ENCODE results near the gene IFI44.

IFI44 gene

GRCh38 chr1:78652019-78652560 is 2.5 kb downstream of the IFI44 start:
- no peak for DNase-seq

- DNase-seq = peak; percentile 7
Measured at GRCh38 chr1:78658901-78659300, 9.3 kb downstream of the IFI44 start.

GRCh38 chr1:78663923-78664322 is 14.3 kb downstream of the IFI44 start:
- no peak for DNase-seq

DNA sequence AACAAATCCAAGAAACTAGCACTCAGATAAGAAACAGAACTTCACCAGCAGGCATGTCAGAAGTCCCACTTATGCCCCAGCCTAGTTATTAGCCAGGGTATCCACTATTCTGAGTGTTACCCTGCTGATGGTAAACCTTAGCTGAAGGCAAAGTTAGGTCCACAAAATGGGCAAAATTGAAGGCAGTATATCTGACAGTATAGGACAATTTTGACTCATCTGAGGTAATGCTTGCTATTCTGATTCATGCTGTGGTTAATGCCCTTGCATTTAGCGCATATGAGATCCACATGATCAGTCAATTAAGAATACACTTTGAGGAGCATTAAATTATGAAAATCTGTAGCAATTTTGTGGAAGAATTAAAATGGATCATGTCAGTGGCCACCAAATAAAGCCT is 15.1 kb downstream of the IFI44 start:
- no peak for DNase-seq

DNA sequence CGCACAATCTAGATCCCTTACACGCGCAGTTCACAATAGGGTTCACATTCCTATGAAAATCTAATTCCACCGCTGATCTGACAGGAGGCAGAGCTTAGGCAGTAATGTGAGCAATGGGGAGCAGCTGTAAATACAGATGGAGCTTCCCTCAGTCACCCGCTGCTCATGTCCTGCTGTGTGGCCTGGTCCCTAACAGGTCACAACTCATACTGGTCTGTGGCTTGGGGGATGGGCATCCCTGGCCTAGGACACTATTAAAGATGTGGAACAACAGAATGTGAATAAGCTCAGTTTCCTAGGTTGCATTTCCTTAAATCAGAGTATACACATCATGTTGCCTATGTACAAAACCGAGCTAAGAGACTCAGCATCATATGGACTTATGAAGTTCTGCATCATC is 16.2 kb downstream of the IFI44 start:
- no peak for DNase-seq

- DNase-seq = no peak
Measured at GRCh38 chr1:78667939-78668338, 18.3 kb downstream of the IFI44 start.

- DNase-seq = no peak
Measured at GRCh38 chr1:78668427-78668826, 18.8 kb downstream of the IFI44 start.

- DNase-seq = no peak
Measured at GRCh38 chr1:78672428-78672827, 22.8 kb downstream of the IFI44 start.

DNA sequence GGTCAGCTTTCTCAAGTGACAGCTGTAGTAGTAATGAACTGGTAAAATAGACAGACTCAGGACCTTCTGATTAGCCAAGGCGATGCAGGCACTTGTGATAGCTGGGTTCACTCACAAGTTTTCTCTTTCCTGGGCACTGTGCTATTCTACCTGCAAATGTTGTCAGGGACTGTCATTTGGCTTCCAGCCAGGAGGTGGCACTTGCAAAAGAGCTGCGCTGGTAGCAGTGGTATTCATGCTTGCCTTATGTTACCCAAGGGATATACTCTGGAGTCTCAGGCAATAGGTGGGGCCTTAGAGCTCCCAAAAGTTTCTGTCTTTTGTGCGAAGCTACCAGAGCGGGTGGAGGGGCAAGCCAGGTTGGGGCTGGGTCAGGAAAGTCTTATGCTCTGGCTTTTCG is 23.5 kb downstream of the IFI44 start:
- DNase-seq = peak; percentile 26

GRCh38 chr1:78676347-78676982 is 26.8 kb downstream of the IFI44 start:
- peak; percentile 86 for DNase-seq

- no peak for DNase-seq
Measured at GRCh38 chr1:78676993-78677392, 27.4 kb downstream of the IFI44 start.

- DNase-seq = no peak
Measured at GRCh38 chr1:78677788-78678187, 28.2 kb downstream of the IFI44 start.

DNA sequence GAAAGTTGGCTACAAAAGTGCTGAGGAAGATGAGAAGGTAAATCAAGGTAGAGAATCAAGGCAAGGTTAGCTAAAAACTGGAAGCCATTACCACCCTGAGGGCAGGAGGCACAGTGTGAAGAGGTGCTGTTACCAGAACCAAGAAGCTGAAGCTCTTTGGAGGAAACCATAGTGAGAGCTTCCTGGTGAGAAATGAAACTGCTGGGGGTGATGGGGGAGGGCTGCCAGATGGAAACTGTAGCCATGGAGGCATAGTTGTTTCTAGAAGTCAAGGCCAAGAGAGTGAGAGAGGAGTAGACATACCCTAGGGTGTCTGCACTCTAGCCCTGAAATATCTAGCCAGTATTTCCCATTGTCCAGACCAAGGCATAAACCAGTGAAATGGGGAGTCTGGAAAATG is 28.7 kb downstream of the IFI44 start:
- no peak for DNase-seq

DNA sequence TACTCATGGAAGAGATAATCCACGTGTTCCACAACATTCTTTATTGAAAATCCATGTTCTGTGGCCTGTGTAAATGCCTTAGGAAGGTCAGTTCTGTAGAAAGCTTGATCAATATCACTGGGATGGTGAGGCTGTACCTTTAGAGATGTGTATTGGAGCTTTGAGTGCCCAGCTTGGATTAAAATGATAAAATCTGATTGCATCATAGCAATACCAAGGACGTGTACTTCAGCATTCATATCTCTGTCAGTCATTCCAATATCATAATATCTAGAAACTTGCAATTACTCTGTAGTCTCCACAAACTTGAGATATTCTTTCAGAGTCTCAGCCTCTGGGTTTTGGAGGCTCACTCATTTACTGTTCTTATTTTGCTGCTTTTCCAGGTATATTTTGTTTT is 31.6 kb downstream of the IFI44 start:
- no peak for DNase-seq

GRCh38 chr1:78682496-78682895 is 32.9 kb downstream of the IFI44 start:
- no peak for DNase-seq

- DNase-seq = no peak
Measured at GRCh38 chr1:78683079-78683478, 33.4 kb downstream of the IFI44 start.

DNA sequence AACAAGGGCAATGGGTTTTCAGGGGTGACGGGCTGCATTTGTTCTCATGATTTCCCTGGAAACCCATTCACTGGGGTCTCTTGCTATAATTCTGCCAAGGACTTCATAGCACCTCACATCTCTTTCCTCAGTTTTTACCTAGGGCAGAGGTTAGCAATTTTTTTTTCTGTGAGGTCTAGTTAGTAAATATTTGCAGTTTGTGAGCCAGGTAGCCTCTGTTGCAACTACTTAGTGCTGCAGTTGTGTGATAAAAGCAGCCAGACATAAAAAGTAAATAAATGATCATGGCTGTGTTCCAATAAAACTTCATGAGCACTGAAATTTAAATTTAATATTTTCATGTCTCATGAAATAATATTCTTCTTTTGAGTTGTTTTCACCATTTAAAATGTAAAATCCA is 37.7 kb downstream of the IFI44 start:
- no peak for DNase-seq

GRCh38 chr1:78687914-78688313 is 38.3 kb downstream of the IFI44 start:
- no peak for DNase-seq

DNA sequence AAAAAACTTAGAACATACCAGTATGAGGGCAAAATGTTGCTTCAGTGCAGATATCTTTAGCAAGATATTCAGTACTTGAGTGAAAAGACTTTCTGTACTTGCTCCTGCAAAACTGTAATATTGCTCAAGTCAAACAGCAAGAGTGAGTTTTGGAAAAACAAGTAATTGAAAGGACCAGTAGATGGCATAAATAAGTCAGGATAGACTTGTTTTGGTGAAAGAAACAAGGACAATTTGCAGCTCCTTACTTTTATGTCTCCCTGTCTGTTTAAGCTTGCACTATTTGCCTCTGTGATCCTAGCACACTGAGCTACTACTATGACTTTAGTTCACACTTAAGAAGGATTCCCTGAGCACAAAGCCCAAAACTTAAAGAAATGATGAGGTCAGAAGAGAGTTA is 39.1 kb downstream of the IFI44 start:
- DNase-seq = peak; percentile 10

GRCh38 chr1:78690516-78690915 is 40.9 kb downstream of the IFI44 start:
- DNase-seq = no peak

GRCh38 chr1:78691995-78692747 is 42.5 kb downstream of the IFI44 start:
- no peak for DNase-seq

DNA sequence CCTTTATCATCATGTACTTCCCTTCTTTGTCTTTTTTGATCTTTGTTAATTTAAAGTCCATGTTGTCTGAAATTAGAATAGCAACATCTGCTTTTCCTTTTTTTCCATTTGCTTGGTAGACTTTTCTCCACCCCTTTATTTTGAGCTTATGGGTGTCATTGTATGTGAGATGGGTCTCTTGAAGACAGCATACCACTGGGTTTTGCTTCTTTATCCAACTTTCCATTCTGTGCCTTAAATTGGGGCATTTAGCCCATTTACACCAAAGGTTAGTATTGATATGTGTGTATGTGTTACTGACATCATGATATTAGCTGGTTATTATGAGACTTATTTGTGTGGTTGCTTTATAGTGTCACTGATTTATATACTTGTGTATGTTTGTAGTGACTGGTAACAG is 50.2 kb downstream of the IFI44 start:
- DNase-seq = no peak

- DNase-seq = no peak
Measured at GRCh38 chr1:78702426-78702825, 52.8 kb downstream of the IFI44 start.

- no peak for DNase-seq
Measured at GRCh38 chr1:78703806-78704205, 54.2 kb downstream of the IFI44 start.
